ENCODE results near the gene LGMN. TPM values are rescaled to one million over a fixed set of nuclear protein-coding genes. Genes with fewer than 3 reads are reported as not detected.
A peak's percentile ranks its signal among the peaks of the same experiment; 100 is the strongest.
"Not testable (repeated sequence)": the region's sequence is repeated elsewhere in the genome, so short reads cannot be mapped to it uniquely, and the experiment has no call there.

LGMN gene
- total and polyA plus RNA-seq, 3 donors from 2014 or later = 58.1 to 102 (median 88.9) TPM

DNA sequence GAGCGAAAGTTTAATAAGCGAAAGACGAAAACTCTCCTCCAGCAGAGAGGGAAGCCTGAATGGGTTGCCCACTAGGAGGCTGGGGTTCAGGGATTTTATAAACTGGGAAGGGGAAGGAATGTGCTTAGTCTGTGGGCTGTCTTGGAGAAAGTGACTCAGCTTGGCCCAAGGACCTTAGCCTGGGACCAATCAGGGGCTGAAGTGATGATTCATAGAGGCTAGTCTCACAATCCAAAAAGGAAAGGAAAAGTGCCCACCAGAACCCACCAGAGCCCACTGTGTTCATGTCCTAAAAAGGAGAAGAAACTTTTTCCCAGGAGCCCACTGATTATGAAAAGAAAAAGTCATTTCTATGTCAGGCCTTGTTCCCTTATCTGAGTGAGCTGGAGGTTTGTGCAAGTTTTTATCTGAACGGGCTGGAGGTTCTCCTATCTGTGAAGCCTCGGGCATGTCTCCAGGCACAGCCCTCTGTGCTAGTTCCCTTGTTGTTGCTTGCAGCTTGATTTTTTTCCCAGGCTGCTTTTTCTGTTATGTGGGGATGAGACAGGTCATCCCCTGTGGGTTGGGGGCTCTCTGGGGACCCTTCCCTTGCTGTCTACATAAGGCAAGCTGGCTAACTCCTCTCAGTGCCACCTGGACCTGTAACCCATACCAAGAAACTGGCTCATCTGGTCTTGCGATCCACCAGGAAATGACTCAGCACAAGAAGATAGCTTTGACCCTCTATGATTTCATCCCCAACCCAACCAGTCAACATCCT, 37.4 kb upstream of the LGMN start:
- H3K9me3 ChIP-seq = no peaks in the 10 kb centered on the region

DNA sequence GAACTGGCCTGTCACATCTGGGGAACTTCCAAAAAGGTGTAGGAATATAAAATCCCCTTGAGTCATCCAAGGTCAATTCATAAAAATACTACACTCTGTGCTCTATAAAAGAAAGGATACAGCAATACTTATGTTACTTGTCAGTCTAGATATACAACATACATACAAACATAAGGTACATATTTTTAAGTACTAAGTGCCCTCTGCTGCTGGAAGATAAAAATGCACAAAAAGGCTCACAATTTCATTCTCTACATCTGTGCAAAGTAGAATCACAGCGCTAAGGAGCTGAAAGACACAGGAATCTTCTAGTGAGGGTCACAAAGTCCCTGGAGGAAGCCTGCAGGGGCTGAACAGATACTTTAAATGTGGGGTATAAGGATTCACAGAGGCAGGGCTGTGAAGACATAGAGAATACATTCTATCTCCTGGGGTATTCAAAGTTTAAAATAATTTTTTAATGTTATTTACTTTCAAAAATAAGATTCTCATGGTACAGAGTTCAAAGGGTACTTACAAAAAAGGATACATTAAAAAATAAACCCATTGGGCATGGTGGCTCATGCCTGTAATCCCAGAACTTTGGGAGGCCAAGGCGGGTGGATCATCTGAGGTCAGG, 35.5 kb upstream of the LGMN start:
- intact Hi-C loops (cut with DNase I; ENCODE audit: low total_unique reads) = loop anchor here (10.0 kb wide), 1 partner anchor 99 kb away; no protein-coding TSS in a partner anchor
- peak; percentile 71 for DNase-seq
- Histone ChIP-seq H3K9me3 (no peaks in the 10 kb centered on the region), H3K27ac (peak overlapping the region; percentile 46 to 74), H3K4me3 (no peak overlapping the region), H3K36me3 (ENCODE audit: low read depth, missing control alignments) (no peaks in the 10 kb centered on the region), H3K27me3 (no peaks in the 10 kb centered on the region), H3K4me1 (peaks cover 19% of the 10 kb centered on the region)
- TF ChIP-seq, protein P1, sequence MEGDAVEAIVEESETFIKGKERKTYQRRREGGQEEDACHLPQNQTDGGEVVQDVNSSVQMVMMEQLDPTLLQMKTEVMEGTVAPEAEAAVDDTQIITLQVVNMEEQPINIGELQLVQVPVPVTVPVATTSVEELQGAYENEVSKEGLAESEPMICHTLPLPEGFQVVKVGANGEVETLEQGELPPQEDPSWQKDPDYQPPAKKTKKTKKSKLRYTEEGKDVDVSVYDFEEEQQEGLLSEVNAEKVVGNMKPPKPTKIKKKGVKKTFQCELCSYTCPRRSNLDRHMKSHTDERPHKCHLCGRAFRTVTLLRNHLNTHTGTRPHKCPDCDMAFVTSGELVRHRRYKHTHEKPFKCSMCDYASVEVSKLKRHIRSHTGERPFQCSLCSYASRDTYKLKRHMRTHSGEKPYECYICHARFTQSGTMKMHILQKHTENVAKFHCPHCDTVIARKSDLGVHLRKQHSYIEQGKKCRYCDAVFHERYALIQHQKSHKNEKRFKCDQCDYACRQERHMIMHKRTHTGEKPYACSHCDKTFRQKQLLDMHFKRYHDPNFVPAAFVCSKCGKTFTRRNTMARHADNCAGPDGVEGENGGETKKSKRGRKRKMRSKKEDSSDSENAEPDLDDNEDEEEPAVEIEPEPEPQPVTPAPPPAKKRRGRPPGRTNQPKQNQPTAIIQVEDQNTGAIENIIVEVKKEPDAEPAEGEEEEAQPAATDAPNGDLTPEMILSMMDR (IDR thresholded peaks at IDR 0.05) = peak; percentile 46 to 62 (median 54)
- TF ChIP-seq POLR2A (IDR thresholded peaks at IDR 0.05) = no peak
- 41 to 47% methylated on average over 2 of the region's 2 CpGs for WGBS, 2 donors

More for the DNA sequence above, 37.4 kb upstream of the LGMN start:
- H3K36me3 ChIP-seq (ENCODE audit: low read depth, missing control alignments) = no peaks in the 10 kb centered on the region
- TF ChIP-seq, protein P1 (IDR thresholded peaks at IDR 0.05) = peak in 2 of 3 experiments; percentile 19 to 32
- no peak for TF ChIP-seq POLR2A (IDR thresholded peaks at IDR 0.05)
- H3K4me3 ChIP-seq = no peak overlapping the region
- peaks cover 19% of the 10 kb centered on the region for H3K4me1 ChIP-seq
- H3K27ac ChIP-seq = peak overlapping the region; percentile 74 to 76
- no peaks in the 10 kb centered on the region for H3K27me3 ChIP-seq
- DNase-seq = peak; percentile 91
- WGBS, 2 donors = 35 to 44% methylated on average over 6 of the region's 6 CpGs
- intact Hi-C loops (cut with DNase I; ENCODE audit: low total_unique reads) = loop anchor here (10.0 kb wide), 1 partner anchor 101 kb away; no protein-coding TSS in a partner anchor

DNA sequence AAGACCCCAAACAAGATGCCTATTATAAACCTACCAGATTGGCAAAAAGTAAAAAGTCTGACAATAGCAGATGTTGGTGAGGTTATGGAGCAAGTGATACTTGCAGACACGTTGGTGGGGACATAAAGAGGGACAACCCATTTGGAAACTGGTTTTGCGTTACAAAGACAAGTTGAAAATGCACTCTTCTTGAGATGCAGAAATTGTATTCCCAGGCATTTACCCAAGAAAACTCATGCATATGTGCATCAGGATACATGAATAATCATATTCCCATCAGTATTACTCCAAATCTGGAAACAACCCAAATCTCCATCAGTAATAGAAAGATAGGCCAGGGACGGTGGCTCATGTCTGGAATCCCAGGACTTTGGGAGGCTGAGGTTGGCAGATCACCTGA, 32.9 kb upstream of the LGMN start:
- no peaks in the 10 kb centered on the region for H3K36me3 ChIP-seq (ENCODE audit: low read depth, missing control alignments)
- WGBS, 2 donors = 80 to 86% methylated on average over 3 of the region's 3 CpGs
- intact Hi-C loops (cut with DNase I; ENCODE audit: low total_unique reads) = loop anchor here (10.0 kb wide), 1 partner anchor 97 kb away; no protein-coding TSS in a partner anchor
- H3K27ac ChIP-seq = no peak overlapping the region
- no peak overlapping the region for H3K4me3 ChIP-seq
- DNase-seq = no peak
- no peaks in the 10 kb centered on the region for H3K9me3 ChIP-seq
- no peaks in the 10 kb centered on the region for H3K27me3 ChIP-seq
- TF ChIP-seq POLR2A (IDR thresholded peaks at IDR 0.05) = no peak
- peaks cover 19% of the 10 kb centered on the region for H3K4me1 ChIP-seq

DNA sequence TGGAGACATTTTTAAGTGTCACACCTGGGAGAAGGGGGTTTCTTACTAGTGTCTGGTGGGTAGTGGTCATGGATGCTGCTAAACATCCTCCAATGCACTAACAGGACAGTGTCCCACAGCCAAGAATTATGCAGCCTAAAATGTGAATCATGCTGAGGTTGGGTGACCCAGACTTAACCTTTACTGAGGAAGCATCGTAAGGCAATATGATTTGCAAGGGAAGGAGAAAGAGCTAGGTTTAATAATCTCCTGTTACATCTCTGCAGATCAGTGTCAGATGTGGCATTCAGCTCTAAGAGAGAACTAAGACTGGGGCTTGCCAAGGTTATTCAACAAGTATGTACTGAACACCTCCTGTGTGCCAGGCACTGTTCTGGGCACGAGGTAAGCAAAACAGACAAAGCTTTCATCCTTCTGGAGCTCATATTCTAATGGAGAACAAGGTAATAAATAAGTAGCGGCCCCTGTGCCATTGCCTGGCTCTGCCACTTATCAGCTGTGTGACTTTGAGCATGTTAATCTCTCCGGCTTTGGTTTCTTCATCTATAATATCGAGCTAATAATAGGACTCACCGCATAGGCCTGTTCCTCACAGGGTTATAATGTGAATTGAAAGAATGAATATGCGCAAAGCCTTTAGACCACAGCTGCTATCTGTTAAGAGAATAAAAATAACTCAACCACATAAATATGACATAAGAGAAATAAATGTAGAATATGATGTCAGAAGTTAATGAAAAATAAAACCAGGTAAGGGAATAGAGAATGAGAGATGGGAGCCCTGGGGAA, 32.2 kb upstream of the LGMN start:
- no peaks in the 10 kb centered on the region for H3K36me3 ChIP-seq (ENCODE audit: low read depth, missing control alignments)
- TF ChIP-seq POLR2A (IDR thresholded peaks at IDR 0.05) = no peak
- TF ChIP-seq, protein P1 (IDR thresholded peaks at IDR 0.05) = no peak
- no peak for DNase-seq
- H3K27ac ChIP-seq = no peak overlapping the region
- 86 to 92% methylated on average over 7 of the region's 7 CpGs for WGBS, 2 donors
- H3K4me3 ChIP-seq = no peak overlapping the region
- no peaks in the 10 kb centered on the region for H3K9me3 ChIP-seq
- no peaks in the 10 kb centered on the region for H3K27me3 ChIP-seq
- intact Hi-C loops (cut with DNase I; ENCODE audit: low total_unique reads) = loop anchor here (10.0 kb wide), 1 partner anchor 96 kb away; no protein-coding TSS in a partner anchor
- peaks cover 13% of the 10 kb centered on the region for H3K4me1 ChIP-seq

DNA sequence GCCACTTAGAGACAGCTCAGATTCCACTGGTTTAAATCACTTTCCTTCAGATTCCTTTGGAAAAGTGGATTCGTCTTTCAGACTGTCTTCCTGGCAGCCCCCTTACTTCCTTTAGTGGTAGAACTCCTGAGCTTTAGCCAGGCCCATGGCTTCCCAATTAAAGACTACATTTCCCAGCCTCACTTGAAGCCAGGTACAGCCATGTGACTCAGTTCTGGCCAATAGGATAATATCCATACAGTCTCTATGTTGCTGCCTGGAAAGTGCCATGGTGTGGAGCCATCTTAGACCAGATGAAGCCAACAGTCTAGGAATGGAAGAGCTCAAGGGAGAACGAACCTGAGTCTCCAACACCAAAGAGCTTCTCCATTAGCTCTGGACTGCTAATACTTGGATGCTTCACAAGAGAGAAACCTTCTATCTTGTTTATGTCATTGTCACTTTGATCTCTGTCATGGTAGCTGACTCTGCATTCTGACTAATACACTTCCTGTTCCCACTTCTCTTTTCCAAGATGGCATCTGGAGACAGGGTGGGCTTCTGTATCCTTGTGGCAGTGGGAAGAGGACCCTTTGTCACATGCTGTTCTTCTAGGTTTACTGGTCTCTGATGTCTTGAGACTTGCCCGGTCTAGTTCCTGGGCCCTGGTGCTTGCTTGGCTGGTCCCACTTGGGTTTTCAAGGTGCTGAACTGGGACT, 30.6 kb upstream of the LGMN start:
- H3K36me3 ChIP-seq (ENCODE audit: low read depth, missing control alignments); H3K27me3 ChIP-seq; H3K9me3 ChIP-seq; intact Hi-C loops (cut with DNase I; ENCODE audit: low total_unique reads); H3K4me1 ChIP-seq; H3K4me3 ChIP-seq; H3K27ac ChIP-seq; DNase-seq: not testable (repeated sequence)
- WGBS, 2 donors = 89 to 94% methylated on average over 2 to 3 of the region's 3 CpGs

DNA sequence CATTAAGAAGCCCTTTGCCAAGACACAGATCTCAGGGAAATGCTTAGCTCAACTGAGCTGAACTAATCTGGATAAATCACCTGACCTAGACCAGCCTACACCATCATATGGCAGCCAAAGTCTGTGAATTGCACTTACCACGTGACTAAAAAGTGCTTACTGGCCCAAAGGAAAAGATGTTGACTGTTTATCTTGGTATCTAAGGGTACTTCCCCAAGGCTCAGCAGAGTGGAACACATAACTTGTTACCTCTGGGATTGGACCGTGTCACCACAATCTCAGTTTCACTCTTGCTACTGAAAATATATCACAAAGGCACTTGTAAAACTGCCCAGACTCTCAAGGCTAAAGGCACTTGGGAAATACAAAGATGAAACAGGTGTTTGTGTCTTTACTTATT, 26.9 kb upstream of the LGMN start:
- H3K36me3 ChIP-seq (ENCODE audit: low read depth, missing control alignments); DNase-seq; H3K9me3 ChIP-seq; intact Hi-C loops (cut with DNase I; ENCODE audit: low total_unique reads); H3K4me3 ChIP-seq; H3K4me1 ChIP-seq; H3K27ac ChIP-seq; H3K27me3 ChIP-seq: not testable (repeated sequence)
- WGBS, 2 donors = 19 to 35% methylated on average over 2 of the region's 2 CpGs
